ENCODE measurements around the gene SLC47A2.
"Not testable (repeated sequence)": the region's sequence is repeated elsewhere in the genome, so short reads cannot be mapped to it uniquely, and the experiment has no call there.

SLC47A2 gene

DNA sequence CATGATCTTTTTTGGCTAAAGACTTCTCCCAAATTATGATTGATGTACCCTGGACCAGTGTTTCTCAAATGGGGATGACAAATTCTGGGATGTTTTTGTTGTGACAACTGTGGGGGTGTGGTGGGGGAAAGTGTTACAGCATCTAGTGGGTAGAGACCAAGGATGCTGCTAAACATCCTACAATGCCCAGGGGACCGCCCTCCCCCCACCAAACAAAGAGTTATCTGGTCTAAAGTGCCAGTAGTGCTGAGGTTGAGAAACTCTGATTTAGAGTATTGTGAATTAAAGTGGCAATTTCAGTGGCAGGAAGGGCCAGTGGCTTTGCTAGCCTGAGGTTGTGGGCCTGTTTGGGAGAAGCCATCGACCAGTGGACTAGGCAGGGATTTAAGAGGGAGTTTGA is 33.3 kb downstream of the SLC47A2 start:
- H3K4me1 ChIP-seq (ENCODE audit: control insufficient read depth, insufficient read depth, low read length) = no peaks in the 10 kb centered on the region

GRCh38 chr17:19678581-19679453 is 37.6 kb downstream of the SLC47A2 start:
- H3K4me1 ChIP-seq (ENCODE audit: control insufficient read depth, insufficient read depth, low read length) = no peaks in the 10 kb centered on the region
- H3K27me3 ChIP-seq (ENCODE audit: control insufficient read depth, insufficient read depth, low read length, poor library complexity, severe bottlenecking) = no peaks in the 10 kb centered on the region
- H3K27ac ChIP-seq (ENCODE audit: insufficient read depth, low read depth, low read length, poor library complexity, severe bottlenecking) = no peak overlapping the region
- WGBS, 2 experiments = 96% methylated on average over 18 of the region's 18 CpGs
- H3K9me3 ChIP-seq (ENCODE audit: control insufficient read depth, low read length) = peaks cover 5% of the 10 kb centered on the region
- H3K4me3 ChIP-seq (ENCODE audit: insufficient read depth, low read depth, low read length) = no peak overlapping the region
- H3K36me3 ChIP-seq (ENCODE audit: control insufficient read depth, insufficient read depth, low read length) = peaks cover 50% of the 10 kb centered on the region

More for the DNA sequence above, 33.3 kb downstream of the SLC47A2 start:
- H3K27me3 ChIP-seq (ENCODE audit: control insufficient read depth, insufficient read depth, low read length, poor library complexity, severe bottlenecking) = no peaks in the 10 kb centered on the region
- 100% methylated on average over 1 to 2 of the region's 2 CpGs for WGBS, 2 experiments
- no peak overlapping the region for H3K27ac ChIP-seq (ENCODE audit: insufficient read depth, low read depth, low read length, poor library complexity, severe bottlenecking)
- H3K36me3 ChIP-seq (ENCODE audit: control insufficient read depth, insufficient read depth, low read length) = peaks cover 13% of the 10 kb centered on the region
- peaks cover under 1% of the 10 kb centered on the region for H3K9me3 ChIP-seq (ENCODE audit: control insufficient read depth, low read length)
- H3K4me3 ChIP-seq (ENCODE audit: insufficient read depth, low read depth, low read length) = no peak overlapping the region

DNA sequence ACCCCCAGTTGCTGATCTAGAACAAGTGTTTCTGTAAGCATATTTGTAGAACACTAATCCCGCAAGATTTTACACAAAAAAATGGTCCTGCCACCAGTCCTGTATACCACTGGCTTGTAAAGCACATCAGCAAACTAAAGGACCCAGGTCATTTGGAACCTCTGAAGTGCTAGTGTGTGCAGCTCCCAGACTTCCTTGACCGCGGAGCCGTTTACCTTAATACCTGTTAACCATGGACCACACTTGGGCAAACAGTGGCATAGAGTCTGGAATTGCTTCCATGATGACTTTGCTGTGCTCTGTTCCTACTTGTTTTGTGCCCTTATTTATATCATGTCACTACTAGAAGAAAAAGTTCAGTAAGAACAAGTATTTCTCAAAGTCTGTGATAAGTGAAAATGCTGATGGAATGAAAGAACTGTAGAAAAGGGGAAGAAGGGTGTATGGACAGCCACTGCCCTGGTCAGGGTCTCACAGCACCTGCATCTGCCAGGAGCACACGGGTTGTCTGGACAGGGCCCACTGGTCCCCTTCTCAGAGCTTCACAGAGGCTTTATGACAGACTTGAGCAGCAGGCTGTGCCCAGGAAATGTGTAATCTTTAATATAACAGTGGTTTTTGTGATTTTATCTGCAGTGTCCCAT is 38.5 kb downstream of the SLC47A2 start:
- H3K27me3 ChIP-seq (ENCODE audit: control insufficient read depth, insufficient read depth, low read length, poor library complexity, severe bottlenecking) = no peaks in the 10 kb centered on the region
- WGBS, 2 experiments = 96% methylated on average over 5 of the region's 5 CpGs
- no peaks in the 10 kb centered on the region for H3K4me1 ChIP-seq (ENCODE audit: control insufficient read depth, insufficient read depth, low read length)
- peaks cover 5% of the 10 kb centered on the region for H3K9me3 ChIP-seq (ENCODE audit: control insufficient read depth, low read length)
- H3K4me3 ChIP-seq (ENCODE audit: insufficient read depth, low read depth, low read length) = no peak overlapping the region
- no peak overlapping the region for H3K27ac ChIP-seq (ENCODE audit: insufficient read depth, low read depth, low read length, poor library complexity, severe bottlenecking)
- peaks cover 54% of the 10 kb centered on the region for H3K36me3 ChIP-seq (ENCODE audit: control insufficient read depth, insufficient read depth, low read length)

DNA sequence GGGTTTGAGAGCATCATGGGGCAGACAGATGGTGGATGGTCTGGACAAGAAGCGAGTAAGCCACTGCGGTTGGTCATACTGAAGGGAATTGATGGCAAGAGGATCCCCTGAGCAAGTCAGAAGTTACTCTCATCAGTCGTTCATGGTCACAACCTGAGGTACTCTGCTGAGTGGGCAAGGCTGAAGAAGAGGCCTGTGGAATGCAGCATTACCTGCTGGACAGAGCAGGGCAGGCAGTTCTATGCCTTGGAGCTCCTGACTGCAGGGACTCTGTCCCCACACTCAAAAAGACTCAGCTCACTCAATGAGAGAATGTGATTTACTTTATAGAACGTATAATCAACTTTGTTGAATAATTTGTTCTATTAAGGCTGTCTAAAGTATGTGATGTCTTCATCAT is 39.5 kb downstream of the SLC47A2 start:
- Histone ChIP-seq H3K36me3 (ENCODE audit: control insufficient read depth, insufficient read depth, low read length) (peaks cover 60% of the 10 kb centered on the region), H3K27ac (ENCODE audit: insufficient read depth, low read depth, low read length, poor library complexity, severe bottlenecking) (no peak overlapping the region), H3K4me3 (ENCODE audit: insufficient read depth, low read depth, low read length) (no peak overlapping the region), H3K9me3 (ENCODE audit: control insufficient read depth, low read length) (peaks cover 5% of the 10 kb centered on the region), H3K4me1 (ENCODE audit: control insufficient read depth, insufficient read depth, low read length) (no peaks in the 10 kb centered on the region), H3K27me3 (ENCODE audit: control insufficient read depth, insufficient read depth, low read length, poor library complexity, severe bottlenecking) (no peaks in the 10 kb centered on the region)
- WGBS, 2 experiments = 95 to 96% methylated on average over 3 to 4 of the region's 4 CpGs

- Histone ChIP-seq H3K27me3 (ENCODE audit: control insufficient read depth, insufficient read depth, low read length, poor library complexity, severe bottlenecking) (no peaks in the 10 kb centered on the region), H3K36me3 (ENCODE audit: control insufficient read depth, insufficient read depth, low read length) (peaks cover 53% of the 10 kb centered on the region), H3K9me3 (ENCODE audit: control insufficient read depth, low read length) (peaks cover 5% of the 10 kb centered on the region), H3K4me1 (ENCODE audit: control insufficient read depth, insufficient read depth, low read length) (no peaks in the 10 kb centered on the region), H3K4me3 (ENCODE audit: insufficient read depth, low read depth, low read length) (no peak overlapping the region), H3K27ac (ENCODE audit: insufficient read depth, low read depth, low read length, poor library complexity, severe bottlenecking) (no peak overlapping the region)
- WGBS, 2 experiments = 98 to 100% methylated on average over 3 of the region's 3 CpGs
Observed at GRCh38 chr17:19673623-19674022, 42.8 kb downstream of the SLC47A2 start.

GRCh38 chr17:19672009-19672750 is 44.2 kb downstream of the SLC47A2 start:
- 94 to 95% methylated on average over 5 of the region's 5 CpGs for WGBS, 2 experiments
- H3K9me3 ChIP-seq (ENCODE audit: control insufficient read depth, low read length) = no peaks in the 10 kb centered on the region
- no peaks in the 10 kb centered on the region for H3K4me1 ChIP-seq (ENCODE audit: control insufficient read depth, insufficient read depth, low read length)
- no peak overlapping the region for H3K4me3 ChIP-seq (ENCODE audit: insufficient read depth, low read depth, low read length)
- peaks cover 39% of the 10 kb centered on the region for H3K36me3 ChIP-seq (ENCODE audit: control insufficient read depth, insufficient read depth, low read length)
- no peak overlapping the region for H3K27ac ChIP-seq (ENCODE audit: insufficient read depth, low read depth, low read length, poor library complexity, severe bottlenecking)
- H3K27me3 ChIP-seq (ENCODE audit: control insufficient read depth, insufficient read depth, low read length, poor library complexity, severe bottlenecking) = no peaks in the 10 kb centered on the region

GRCh38 chr17:19671433-19671832 is 45.0 kb downstream of the SLC47A2 start:
- WGBS, 2 experiments = 95 to 98% methylated on average over 4 of the region's 4 CpGs

GRCh38 chr17:19670908-19671307 is 45.5 kb downstream of the SLC47A2 start:
- Histone ChIP-seq H3K9me3 (ENCODE audit: control insufficient read depth, low read length) (no peaks in the 10 kb centered on the region), H3K27me3 (ENCODE audit: control insufficient read depth, insufficient read depth, low read length, poor library complexity, severe bottlenecking) (no peaks in the 10 kb centered on the region), H3K36me3 (ENCODE audit: control insufficient read depth, insufficient read depth, low read length) (peaks cover 26% of the 10 kb centered on the region), H3K4me3 (ENCODE audit: insufficient read depth, low read depth, low read length) (no peak overlapping the region), H3K4me1 (ENCODE audit: control insufficient read depth, insufficient read depth, low read length) (no peaks in the 10 kb centered on the region), H3K27ac (ENCODE audit: insufficient read depth, low read depth, low read length, poor library complexity, severe bottlenecking) (no peak overlapping the region)
- 95 to 98% methylated on average over 2 of the region's 2 CpGs for WGBS, 2 experiments

More at GRCh38 chr17:19671433-19671832, 45.0 kb downstream of the SLC47A2 start:
- Histone ChIP-seq H3K36me3 (ENCODE audit: control insufficient read depth, insufficient read depth, low read length) (peaks cover 31% of the 10 kb centered on the region), H3K4me3 (ENCODE audit: insufficient read depth, low read depth, low read length) (no peak overlapping the region), H3K9me3 (ENCODE audit: control insufficient read depth, low read length) (no peaks in the 10 kb centered on the region), H3K27ac (ENCODE audit: insufficient read depth, low read depth, low read length, poor library complexity, severe bottlenecking) (no peak overlapping the region), H3K27me3 (ENCODE audit: control insufficient read depth, insufficient read depth, low read length, poor library complexity, severe bottlenecking) (no peaks in the 10 kb centered on the region), H3K4me1 (ENCODE audit: control insufficient read depth, insufficient read depth, low read length) (no peaks in the 10 kb centered on the region)

DNA sequence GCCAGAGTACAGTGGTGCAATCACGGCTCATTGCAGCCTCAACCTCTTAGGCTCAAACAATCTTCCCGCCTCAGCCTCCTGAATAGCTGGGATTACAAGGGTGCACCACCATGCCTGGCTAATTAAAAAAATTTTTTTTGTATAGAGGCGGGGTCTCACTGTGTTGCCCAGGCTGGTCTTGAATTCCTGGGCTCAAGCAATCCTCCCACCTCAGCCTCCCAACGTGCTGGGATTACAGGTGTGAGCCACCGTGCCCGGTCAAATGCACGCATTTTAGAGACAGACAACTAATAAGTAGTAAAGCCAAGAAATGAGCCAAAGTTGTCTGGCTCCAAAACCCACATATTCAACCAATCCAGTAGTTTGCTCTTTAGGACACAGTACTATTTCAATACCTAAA is 46.7 kb downstream of the SLC47A2 start:
- not testable (repeated sequence) for H3K27ac ChIP-seq (ENCODE audit: insufficient read depth, low read depth, low read length, poor library complexity, severe bottlenecking); H3K4me1 ChIP-seq (ENCODE audit: control insufficient read depth, insufficient read depth, low read length); H3K9me3 ChIP-seq (ENCODE audit: control insufficient read depth, low read length); H3K4me3 ChIP-seq (ENCODE audit: insufficient read depth, low read depth, low read length); H3K27me3 ChIP-seq (ENCODE audit: control insufficient read depth, insufficient read depth, low read length, poor library complexity, severe bottlenecking)
- 96% methylated on average over 7 of the region's 7 CpGs for WGBS, 2 experiments
- H3K36me3 ChIP-seq (ENCODE audit: control insufficient read depth, insufficient read depth, low read length) = peaks cover 18% of the 10 kb centered on the region

DNA sequence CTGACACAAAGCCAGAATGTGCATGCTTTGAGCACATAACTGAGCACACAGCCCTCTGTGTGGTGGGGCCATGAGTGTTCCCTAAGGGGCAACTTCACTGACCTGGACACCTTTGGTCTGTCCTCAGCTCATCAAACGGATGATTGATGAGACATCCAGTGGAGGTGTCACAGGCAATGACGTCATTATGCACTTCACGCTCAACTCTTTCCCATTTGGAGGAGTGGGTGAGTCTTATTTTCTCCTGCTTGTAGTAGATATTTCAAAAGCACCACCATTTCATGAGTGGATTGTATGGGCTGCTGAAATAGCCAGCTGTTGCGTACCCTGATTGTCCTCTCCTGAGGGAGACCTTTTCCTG is 51.6 kb downstream of the SLC47A2 start:
- peaks cover 10% of the 10 kb centered on the region for H3K36me3 ChIP-seq (ENCODE audit: control insufficient read depth, insufficient read depth, low read length)
- 87 to 93% methylated on average over 3 to 4 of the region's 4 CpGs for WGBS, 2 experiments
- H3K4me1 ChIP-seq (ENCODE audit: control insufficient read depth, insufficient read depth, low read length) = no peaks in the 10 kb centered on the region
- H3K27ac ChIP-seq (ENCODE audit: insufficient read depth, low read depth, low read length, poor library complexity, severe bottlenecking) = no peak overlapping the region
- H3K4me3 ChIP-seq (ENCODE audit: insufficient read depth, low read depth, low read length) = no peak overlapping the region
- H3K9me3 ChIP-seq (ENCODE audit: control insufficient read depth, low read length) = no peaks in the 10 kb centered on the region
- no peaks in the 10 kb centered on the region for H3K27me3 ChIP-seq (ENCODE audit: control insufficient read depth, insufficient read depth, low read length, poor library complexity, severe bottlenecking)

Measured in ectodermal cell (in vitro differentiated cells).